Panc1 (cell line): ENCODE results near the gene SPEG.

Experiments
- CTCF ChIP-seq: fragments of 450-650 bp; IDR thresholded peaks from 2 replicates; pipeline ENCODE4 v1.5.1; 2017; ENCODE audit warnings: mild to moderate bottlenecking
- POLR2AphosphoS5 ChIP-seq: IDR thresholded peaks from 2 replicates; pipeline ENCODE4 v1.6.1; 2012; ENCODE audit warnings: mild to moderate bottlenecking, low read depth, low read length, moderate library complexity

- TF ChIP-seq CTCF (no peak), POLR2AphosphoS5 (no peak)
Observed at GRCh38 chr2:219527076-219527394, 92.4 kb downstream of the SPEG start.
